Prostate gland (tissue), 2 donors: ENCODE data around the gene RNGTT.

Experiments
- POLR2A ChIP-seq: fragments of 450-650 bp; IDR thresholded peaks from one replicate; pipeline ENCODE4 v1.6.1; 2016; ENCODE audit warnings: antibody characterized with exemption, mild to moderate bottlenecking
- TF ChIP-seq, protein P1 (sequence below), 4 experiments: fragments of 200-600 bp in 2 of 4; fragments of 450-650 bp in 2 of 4; sonication (generic) in 2 of 4; IDR thresholded peaks; 1 replicate in 3 of 4; 2 replicates in 1 of 4; pipeline ENCODE4 v1.5.1; 2016 to 2019; ENCODE audit warnings: antibody characterized with exemption in 4 of 4, mild to moderate bottlenecking in 2 of 4, moderate library complexity in 2 of 4

DNA sequence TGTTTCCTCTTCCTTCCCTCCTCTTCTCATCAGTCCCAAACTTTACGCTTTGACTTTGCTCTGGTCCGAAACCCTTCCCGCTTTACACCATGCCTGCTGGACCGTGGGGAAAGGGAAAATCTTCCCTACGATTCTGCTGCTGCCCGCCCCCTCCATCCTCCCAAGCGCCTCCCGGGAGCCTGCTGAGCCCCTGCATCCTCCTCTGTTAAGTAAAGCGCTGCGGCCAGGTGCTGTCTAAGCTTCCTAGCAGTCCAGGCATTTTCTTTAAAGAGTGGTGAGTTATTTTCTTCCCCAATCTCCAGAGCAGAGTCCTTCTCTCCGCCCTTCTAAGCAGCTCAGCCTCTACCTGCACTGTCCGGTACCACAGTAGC is 376.3 kb downstream of the RNGTT start:
- TF ChIP-seq, protein P1, sequence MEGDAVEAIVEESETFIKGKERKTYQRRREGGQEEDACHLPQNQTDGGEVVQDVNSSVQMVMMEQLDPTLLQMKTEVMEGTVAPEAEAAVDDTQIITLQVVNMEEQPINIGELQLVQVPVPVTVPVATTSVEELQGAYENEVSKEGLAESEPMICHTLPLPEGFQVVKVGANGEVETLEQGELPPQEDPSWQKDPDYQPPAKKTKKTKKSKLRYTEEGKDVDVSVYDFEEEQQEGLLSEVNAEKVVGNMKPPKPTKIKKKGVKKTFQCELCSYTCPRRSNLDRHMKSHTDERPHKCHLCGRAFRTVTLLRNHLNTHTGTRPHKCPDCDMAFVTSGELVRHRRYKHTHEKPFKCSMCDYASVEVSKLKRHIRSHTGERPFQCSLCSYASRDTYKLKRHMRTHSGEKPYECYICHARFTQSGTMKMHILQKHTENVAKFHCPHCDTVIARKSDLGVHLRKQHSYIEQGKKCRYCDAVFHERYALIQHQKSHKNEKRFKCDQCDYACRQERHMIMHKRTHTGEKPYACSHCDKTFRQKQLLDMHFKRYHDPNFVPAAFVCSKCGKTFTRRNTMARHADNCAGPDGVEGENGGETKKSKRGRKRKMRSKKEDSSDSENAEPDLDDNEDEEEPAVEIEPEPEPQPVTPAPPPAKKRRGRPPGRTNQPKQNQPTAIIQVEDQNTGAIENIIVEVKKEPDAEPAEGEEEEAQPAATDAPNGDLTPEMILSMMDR (IDR thresholded peaks at IDR 0.05): no peak
- TF ChIP-seq POLR2A: no peak
